Ishikawa (cell line): ENCODE results near the gene SPARCL1.

Experiments
- CREB1 ChIP-seq: IDR thresholded peaks from 2 replicates; pipeline ENCODE4 v1.6.1; 2012; ENCODE audit warnings: low read depth
- EGR1 ChIP-seq: IDR thresholded peaks from 2 replicates; pipeline ENCODE4 v1.6.1; 2012
- EP300 ChIP-seq: IDR thresholded peaks from 2 replicates; pipeline ENCODE4 v1.6.1; 2012; ENCODE audit warnings: borderline replicate concordance
- FOXM1 ChIP-seq: IDR thresholded peaks from 2 replicates; pipeline ENCODE4 v1.6.1; 2012; ENCODE audit warnings: low read depth, borderline replicate concordance
- TAF1 ChIP-seq: IDR thresholded peaks from 2 replicates; pipeline ENCODE4 v1.6.1; 2012; ENCODE audit warnings: low read depth, mild to moderate bottlenecking
- TCF12 ChIP-seq: IDR thresholded peaks from 2 replicates; pipeline ENCODE4 v1.6.1; 2012; ENCODE audit warnings: low read depth
- TF ChIP-seq, protein P1 (sequence below): IDR thresholded peaks from 2 replicates; pipeline ENCODE4 v1.6.1; 2012; ENCODE audit warnings: low read depth, mild to moderate bottlenecking
- TF ChIP-seq, protein P2 (sequence below): IDR thresholded peaks from 2 replicates; pipeline ENCODE4 v1.6.1; 2012
- TF ChIP-seq, protein P3 (sequence below): IDR thresholded peaks from 2 replicates; pipeline ENCODE4 v1.6.1; 2012

- TF ChIP-seq, protein P1, sequence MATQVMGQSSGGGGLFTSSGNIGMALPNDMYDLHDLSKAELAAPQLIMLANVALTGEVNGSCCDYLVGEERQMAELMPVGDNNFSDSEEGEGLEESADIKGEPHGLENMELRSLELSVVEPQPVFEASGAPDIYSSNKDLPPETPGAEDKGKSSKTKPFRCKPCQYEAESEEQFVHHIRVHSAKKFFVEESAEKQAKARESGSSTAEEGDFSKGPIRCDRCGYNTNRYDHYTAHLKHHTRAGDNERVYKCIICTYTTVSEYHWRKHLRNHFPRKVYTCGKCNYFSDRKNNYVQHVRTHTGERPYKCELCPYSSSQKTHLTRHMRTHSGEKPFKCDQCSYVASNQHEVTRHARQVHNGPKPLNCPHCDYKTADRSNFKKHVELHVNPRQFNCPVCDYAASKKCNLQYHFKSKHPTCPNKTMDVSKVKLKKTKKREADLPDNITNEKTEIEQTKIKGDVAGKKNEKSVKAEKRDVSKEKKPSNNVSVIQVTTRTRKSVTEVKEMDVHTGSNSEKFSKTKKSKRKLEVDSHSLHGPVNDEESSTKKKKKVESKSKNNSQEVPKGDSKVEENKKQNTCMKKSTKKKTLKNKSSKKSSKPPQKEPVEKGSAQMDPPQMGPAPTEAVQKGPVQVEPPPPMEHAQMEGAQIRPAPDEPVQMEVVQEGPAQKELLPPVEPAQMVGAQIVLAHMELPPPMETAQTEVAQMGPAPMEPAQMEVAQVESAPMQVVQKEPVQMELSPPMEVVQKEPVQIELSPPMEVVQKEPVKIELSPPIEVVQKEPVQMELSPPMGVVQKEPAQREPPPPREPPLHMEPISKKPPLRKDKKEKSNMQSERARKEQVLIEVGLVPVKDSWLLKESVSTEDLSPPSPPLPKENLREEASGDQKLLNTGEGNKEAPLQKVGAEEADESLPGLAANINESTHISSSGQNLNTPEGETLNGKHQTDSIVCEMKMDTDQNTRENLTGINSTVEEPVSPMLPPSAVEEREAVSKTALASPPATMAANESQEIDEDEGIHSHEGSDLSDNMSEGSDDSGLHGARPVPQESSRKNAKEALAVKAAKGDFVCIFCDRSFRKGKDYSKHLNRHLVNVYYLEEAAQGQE, result no peak
- TF ChIP-seq EP300, result no peak
- no peak for TF ChIP-seq CREB1
- no peak for TF ChIP-seq TCF12
- TF ChIP-seq TAF1, result no peak
- TF ChIP-seq, protein P2, sequence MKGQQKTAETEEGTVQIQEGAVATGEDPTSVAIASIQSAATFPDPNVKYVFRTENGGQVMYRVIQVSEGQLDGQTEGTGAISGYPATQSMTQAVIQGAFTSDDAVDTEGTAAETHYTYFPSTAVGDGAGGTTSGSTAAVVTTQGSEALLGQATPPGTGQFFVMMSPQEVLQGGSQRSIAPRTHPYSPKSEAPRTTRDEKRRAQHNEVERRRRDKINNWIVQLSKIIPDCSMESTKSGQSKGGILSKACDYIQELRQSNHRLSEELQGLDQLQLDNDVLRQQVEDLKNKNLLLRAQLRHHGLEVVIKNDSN, result no peak
- no peak for TF ChIP-seq EGR1
- TF ChIP-seq, protein P3, sequence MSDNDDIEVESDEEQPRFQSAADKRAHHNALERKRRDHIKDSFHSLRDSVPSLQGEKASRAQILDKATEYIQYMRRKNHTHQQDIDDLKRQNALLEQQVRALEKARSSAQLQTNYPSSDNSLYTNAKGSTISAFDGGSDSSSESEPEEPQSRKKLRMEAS, result no peak
- no peak for TF ChIP-seq FOXM1
These were observed 17.7 kb downstream of the SPARCL1 start for GRCh38 chr4:87511500-87511899.
